ENCODE results near the gene RAB44.

GRCh38 chr6:36699348-36699747, 1.7 kb downstream of the RAB44 start:
- TF ChIP-seq, protein P1, sequence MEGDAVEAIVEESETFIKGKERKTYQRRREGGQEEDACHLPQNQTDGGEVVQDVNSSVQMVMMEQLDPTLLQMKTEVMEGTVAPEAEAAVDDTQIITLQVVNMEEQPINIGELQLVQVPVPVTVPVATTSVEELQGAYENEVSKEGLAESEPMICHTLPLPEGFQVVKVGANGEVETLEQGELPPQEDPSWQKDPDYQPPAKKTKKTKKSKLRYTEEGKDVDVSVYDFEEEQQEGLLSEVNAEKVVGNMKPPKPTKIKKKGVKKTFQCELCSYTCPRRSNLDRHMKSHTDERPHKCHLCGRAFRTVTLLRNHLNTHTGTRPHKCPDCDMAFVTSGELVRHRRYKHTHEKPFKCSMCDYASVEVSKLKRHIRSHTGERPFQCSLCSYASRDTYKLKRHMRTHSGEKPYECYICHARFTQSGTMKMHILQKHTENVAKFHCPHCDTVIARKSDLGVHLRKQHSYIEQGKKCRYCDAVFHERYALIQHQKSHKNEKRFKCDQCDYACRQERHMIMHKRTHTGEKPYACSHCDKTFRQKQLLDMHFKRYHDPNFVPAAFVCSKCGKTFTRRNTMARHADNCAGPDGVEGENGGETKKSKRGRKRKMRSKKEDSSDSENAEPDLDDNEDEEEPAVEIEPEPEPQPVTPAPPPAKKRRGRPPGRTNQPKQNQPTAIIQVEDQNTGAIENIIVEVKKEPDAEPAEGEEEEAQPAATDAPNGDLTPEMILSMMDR (conservative IDR thresholded peaks at IDR 0.05 in 1 of 2, IDR thresholded peaks at IDR 0.05 in 1 of 2; ENCODE audit: extremely low read depth in 1 of 2, insufficient read depth in 1 of 2, low read depth in 1 of 2, low read length in 2 of 2): no peak
- no peak for TF ChIP-seq EZH2 (IDR thresholded peaks at IDR 0.05; ENCODE audit: borderline replicate concordance, low read length)

Data from mammary epithelial cell (primary cell).